Measurements from ENCODE around the gene SLC6A4. TPM values are rescaled to one million over a fixed set of nuclear protein-coding genes. Genes with fewer than 3 reads are reported as not detected.

Gene SLC6A4
- total and polyA plus RNA-seq, 10 of the 15 experiments (the other 5 are each of a cell fraction or from before 2014, with no cell fraction given), result 5.3 to 20.6 (median 10.1) TPM

DNA sequence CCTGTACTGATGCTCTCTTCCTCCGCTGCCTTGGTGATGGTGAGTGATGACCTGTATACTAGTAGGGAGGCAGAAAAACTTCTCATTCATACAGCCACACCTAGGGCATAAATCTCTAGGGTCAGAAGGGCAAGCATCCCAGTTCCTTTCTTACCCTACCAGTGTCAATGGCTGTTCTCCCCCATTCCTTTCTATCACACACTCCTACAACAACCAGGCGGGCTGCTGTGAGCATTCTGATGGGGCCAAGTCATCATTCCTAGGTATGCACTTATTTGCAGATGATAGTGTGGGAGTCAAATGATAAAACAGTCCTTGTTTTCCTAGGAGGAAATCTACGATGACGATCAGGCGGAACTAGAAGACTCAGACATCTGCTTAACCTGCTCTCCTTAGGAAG, 14.0 kb upstream of the SLC6A4 start:
- Histone ChIP-seq H3K9ac (ENCODE audit: control insufficient read depth, insufficient read depth, low read length) (no peak overlapping the region), H3K79me2 (ENCODE audit: control insufficient read depth, insufficient read depth, low read length) (no peaks in the 10 kb centered on the region), H3K9me3 (replicated peaks; ENCODE audit: control insufficient read depth, insufficient read depth, low read length) (no peaks in the 10 kb centered on the region), H3K27ac (ENCODE audit: control insufficient read depth, insufficient read depth) (no peak overlapping the region), H3K27me3 (replicated peaks in 1 of 2; ENCODE audit: control insufficient read depth in 2 of 2, insufficient read depth in 2 of 2, low read length in 1 of 2) (no peaks in the 10 kb centered on the region), H4K20me1 (ENCODE audit: control insufficient read depth, insufficient read depth) (no peaks in the 10 kb centered on the region), H3K4me1 (ENCODE audit: control insufficient read depth, insufficient read depth, low read length) (no peaks in the 10 kb centered on the region), H2AFZ (ENCODE audit: control insufficient read depth, low read depth, low read length) (no peak overlapping the region), H3K4me2 (ENCODE audit: control insufficient read depth, insufficient read depth) (no peak overlapping the region), H3K36me3 (ENCODE audit: control insufficient read depth in 2 of 2, insufficient read depth in 2 of 2, low read length in 1 of 2) (peaks cover 6 to 17% of the 10 kb centered on the region in 2 experiments; a peak in 3 of 4 replicates), H3K4me3 (no peak overlapping the region)
- TF ChIP-seq EGR1 (IDR thresholded peaks at IDR 0.05; ENCODE audit: borderline replicate concordance in 1 of 2, low read depth in 2 of 2, low read length in 2 of 2), result no peak
- TF ChIP-seq RB1 (IDR thresholded peaks at IDR 0.05; ENCODE audit: borderline replicate concordance), result no peak
- TF ChIP-seq, protein P1, sequence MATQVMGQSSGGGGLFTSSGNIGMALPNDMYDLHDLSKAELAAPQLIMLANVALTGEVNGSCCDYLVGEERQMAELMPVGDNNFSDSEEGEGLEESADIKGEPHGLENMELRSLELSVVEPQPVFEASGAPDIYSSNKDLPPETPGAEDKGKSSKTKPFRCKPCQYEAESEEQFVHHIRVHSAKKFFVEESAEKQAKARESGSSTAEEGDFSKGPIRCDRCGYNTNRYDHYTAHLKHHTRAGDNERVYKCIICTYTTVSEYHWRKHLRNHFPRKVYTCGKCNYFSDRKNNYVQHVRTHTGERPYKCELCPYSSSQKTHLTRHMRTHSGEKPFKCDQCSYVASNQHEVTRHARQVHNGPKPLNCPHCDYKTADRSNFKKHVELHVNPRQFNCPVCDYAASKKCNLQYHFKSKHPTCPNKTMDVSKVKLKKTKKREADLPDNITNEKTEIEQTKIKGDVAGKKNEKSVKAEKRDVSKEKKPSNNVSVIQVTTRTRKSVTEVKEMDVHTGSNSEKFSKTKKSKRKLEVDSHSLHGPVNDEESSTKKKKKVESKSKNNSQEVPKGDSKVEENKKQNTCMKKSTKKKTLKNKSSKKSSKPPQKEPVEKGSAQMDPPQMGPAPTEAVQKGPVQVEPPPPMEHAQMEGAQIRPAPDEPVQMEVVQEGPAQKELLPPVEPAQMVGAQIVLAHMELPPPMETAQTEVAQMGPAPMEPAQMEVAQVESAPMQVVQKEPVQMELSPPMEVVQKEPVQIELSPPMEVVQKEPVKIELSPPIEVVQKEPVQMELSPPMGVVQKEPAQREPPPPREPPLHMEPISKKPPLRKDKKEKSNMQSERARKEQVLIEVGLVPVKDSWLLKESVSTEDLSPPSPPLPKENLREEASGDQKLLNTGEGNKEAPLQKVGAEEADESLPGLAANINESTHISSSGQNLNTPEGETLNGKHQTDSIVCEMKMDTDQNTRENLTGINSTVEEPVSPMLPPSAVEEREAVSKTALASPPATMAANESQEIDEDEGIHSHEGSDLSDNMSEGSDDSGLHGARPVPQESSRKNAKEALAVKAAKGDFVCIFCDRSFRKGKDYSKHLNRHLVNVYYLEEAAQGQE (IDR thresholded peaks at IDR 0.05; ENCODE audit: low read depth, low read length), result no peak
- TF ChIP-seq KAT2A (conservative IDR thresholded peaks at IDR 0.05; ENCODE audit: control insufficient read depth, low read depth, low read length), result no peak
- TF ChIP-seq TBL1XR1 (IDR thresholded peaks at IDR 0.05; ENCODE audit: low read depth, low read length), result no peak
- no peak for TF ChIP-seq IRF4 (IDR thresholded peaks at IDR 0.05; ENCODE audit: low read depth, low read length)
- TF ChIP-seq RELA (IDR thresholded peaks at IDR 0.05; ENCODE audit: borderline replicate concordance, partially characterized antibody), result no peak
- no peak for TF ChIP-seq POLR2A (IDR thresholded peaks at IDR 0.05; ENCODE audit: low read depth, low read length)
- TF ChIP-seq NFYB (IDR thresholded peaks at IDR 0.05; ENCODE audit: insufficient read depth, low read depth, low read length), result no peak
- TF ChIP-seq ZNF24 (IDR thresholded peaks at IDR 0.05), result no peak
- TF ChIP-seq GABPA (IDR thresholded peaks at IDR 0.05; ENCODE audit: low read depth), result no peak
- no peak for TF ChIP-seq TARDBP (IDR thresholded peaks at IDR 0.05; ENCODE audit: borderline replicate concordance)
- TF ChIP-seq STAT1 (conservative IDR thresholded peaks at IDR 0.05), result no peak
- TF ChIP-seq SREBF1 (IDR thresholded peaks at IDR 0.05; ENCODE audit: low read length), result no peak
- TF ChIP-seq HDAC2 (IDR thresholded peaks at IDR 0.05), result no peak
- TF ChIP-seq ATF7 (IDR thresholded peaks at IDR 0.05; ENCODE audit: low read depth), result no peak
- TF ChIP-seq, protein P2, sequence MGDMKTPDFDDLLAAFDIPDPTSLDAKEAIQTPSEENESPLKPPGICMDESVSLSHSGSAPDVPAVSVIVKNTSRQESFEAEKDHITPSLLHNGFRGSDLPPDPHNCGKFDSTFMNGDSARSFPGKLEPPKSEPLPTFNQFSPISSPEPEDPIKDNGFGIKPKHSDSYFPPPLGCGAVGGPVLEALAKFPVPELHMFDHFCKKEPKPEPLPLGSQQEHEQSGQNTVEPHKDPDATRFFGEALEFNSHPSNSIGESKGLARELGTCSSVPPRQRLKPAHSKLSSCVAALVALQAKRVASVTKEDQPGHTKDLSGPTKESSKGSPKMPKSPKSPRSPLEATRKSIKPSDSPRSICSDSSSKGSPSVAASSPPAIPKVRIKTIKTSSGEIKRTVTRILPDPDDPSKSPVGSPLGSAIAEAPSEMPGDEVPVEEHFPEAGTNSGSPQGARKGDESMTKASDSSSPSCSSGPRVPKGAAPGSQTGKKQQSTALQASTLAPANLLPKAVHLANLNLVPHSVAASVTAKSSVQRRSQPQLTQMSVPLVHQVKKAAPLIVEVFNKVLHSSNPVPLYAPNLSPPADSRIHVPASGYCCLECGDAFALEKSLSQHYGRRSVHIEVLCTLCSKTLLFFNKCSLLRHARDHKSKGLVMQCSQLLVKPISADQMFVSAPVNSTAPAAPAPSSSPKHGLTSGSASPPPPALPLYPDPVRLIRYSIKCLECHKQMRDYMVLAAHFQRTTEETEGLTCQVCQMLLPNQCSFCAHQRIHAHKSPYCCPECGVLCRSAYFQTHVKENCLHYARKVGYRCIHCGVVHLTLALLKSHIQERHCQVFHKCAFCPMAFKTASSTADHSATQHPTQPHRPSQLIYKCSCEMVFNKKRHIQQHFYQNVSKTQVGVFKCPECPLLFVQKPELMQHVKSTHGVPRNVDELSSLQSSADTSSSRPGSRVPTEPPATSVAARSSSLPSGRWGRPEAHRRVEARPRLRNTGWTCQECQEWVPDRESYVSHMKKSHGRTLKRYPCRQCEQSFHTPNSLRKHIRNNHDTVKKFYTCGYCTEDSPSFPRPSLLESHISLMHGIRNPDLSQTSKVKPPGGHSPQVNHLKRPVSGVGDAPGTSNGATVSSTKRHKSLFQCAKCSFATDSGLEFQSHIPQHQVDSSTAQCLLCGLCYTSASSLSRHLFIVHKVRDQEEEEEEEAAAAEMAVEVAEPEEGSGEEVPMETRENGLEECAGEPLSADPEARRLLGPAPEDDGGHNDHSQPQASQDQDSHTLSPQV (IDR thresholded peaks at IDR 0.05), result no peak
- no peak for TF ChIP-seq ZNF217 (IDR thresholded peaks at IDR 0.05)
- no peak for TF ChIP-seq ZBED1 (IDR thresholded peaks at IDR 0.05; ENCODE audit: borderline replicate concordance)
- 99% methylated on average over 5 of the region's 5 CpGs for WGBS (ENCODE audit: insufficient coverage, insufficient replicate concordance, low lambda C conversion rate, missing lambda C conversion rate)
- intact Hi-C loops (cut with micrococcal nuclease; ENCODE audit: unreplicated experiment), result no loop called here
- DNase-seq (ENCODE audit: low read depth, low spot score), result no peak
- FAIRE-seq, result no peak
- in situ Hi-C loops (cut with MboI), result no loop called here
- BruUV-seq (replicated peaks), result no TSS peak
- ATAC-seq, result no peak
- RAD21 ChIA-PET (ENCODE audit: unreplicated experiment), result no interaction called here
- CTCF ChIA-PET, result no interaction called here
- SMC1A ChIA-PET (ENCODE audit: uncharacterized antibody, unreplicated experiment), result interaction anchor here (0.7 to 1.0 kb wide), 2 partner anchors 123 to 145 kb away, joined by 3 to 4 read pairs; no protein-coding TSS in a partner anchor
- POLR2A ChIA-PET, result no interaction called here
